NCI-H1930 (cell line): ENCODE data around the gene ZNF219.

Source experiments
- DNase-seq, 2 experiments: peaks; one replicate each; lab custom pipeline; 2025; lab: John Stamatoyannopoulos, UW

ZNF219 gene

GRCh38 chr14:21066882-21067502 lies 31.5 kb downstream of the ZNF219 start:
- DNase-seq, result peak in 1 of 2 experiments; percentile 16

- DNase-seq, result no peak
Observed at GRCh38 chr14:21063479-21063878, 35.0 kb downstream of the ZNF219 start.

GRCh38 chr14:21061347-21061668 lies 37.1 kb downstream of the ZNF219 start:
- no peak for DNase-seq

GRCh38 chr14:21060614-21061346 lies 37.7 kb downstream of the ZNF219 start:
- DNase-seq, result no peak

GRCh38 chr14:21059842-21060613 lies 38.4 kb downstream of the ZNF219 start:
- DNase-seq, result no peak

- no peak for DNase-seq
Observed at GRCh38 chr14:21058903-21059302, 39.6 kb downstream of the ZNF219 start.

GRCh38 chr14:21057803-21058675 lies 40.4 kb downstream of the ZNF219 start, which contains the start of gene RNASE8:
Gene RNASE8 (plus strand): TSS chr14:21057822. CDS start chr14:21057893, 71 bp downstream.
- DNase-seq, result no peak

- DNase-seq, result no peak
Observed at GRCh38 chr14:21056520-21057163, 41.8 kb downstream of the ZNF219 start.

- DNase-seq, result no peak
Observed at GRCh38 chr14:21055432-21056117, 42.9 kb downstream of the ZNF219 start.

- no peak for DNase-seq
Observed at GRCh38 chr14:21054768-21055145, 43.7 kb downstream of the ZNF219 start.

GRCh38 chr14:21054123-21054767 lies 44.2 kb downstream of the ZNF219 start:
- DNase-seq, result no peak

- DNase-seq, result no peak
Observed at GRCh38 chr14:21053184-21054122, 45.0 kb downstream of the ZNF219 start.

- DNase-seq, result no peak
Observed at GRCh38 chr14:21050597-21050996, 47.9 kb downstream of the ZNF219 start.

- DNase-seq, result no peak
Observed at GRCh38 chr14:21049271-21049673, 49.2 kb downstream of the ZNF219 start.

- DNase-seq, result no peak
Observed at GRCh38 chr14:21048638-21049037, 49.8 kb downstream of the ZNF219 start.

- no peak for DNase-seq
Observed at GRCh38 chr14:21047378-21047781, 51.1 kb downstream of the ZNF219 start.

GRCh38 chr14:21043974-21044618 lies 54.4 kb downstream of the ZNF219 start:
- no peak for DNase-seq

- no peak for DNase-seq
Observed at GRCh38 chr14:21043387-21043973, 55.0 kb downstream of the ZNF219 start.
